Heart left ventricle (tissue), 13 donors: ENCODE data around the gene MRPL43.

Experiments used
- CTCF ChIP-seq, 12 donors: fragments of 200-600 bp; sonication (generic) in 4 of 12; IDR thresholded peaks; one replicate each; pipeline versions ENCODE4 v1.5.0 to v1.8.0; 2018 to 2022; ENCODE audit warnings: antibody characterized with exemption in 12 of 12, mild to moderate bottlenecking in 5 of 12
- POLR2A ChIP-seq, 2 donors: fragments of 450-650 bp; IDR thresholded peaks; one replicate each; pipeline ENCODE4 v1.6.1; 2017; ENCODE audit warnings: antibody characterized with exemption in 2 of 2, mild to moderate bottlenecking in 2 of 2, moderate library complexity in 2 of 2
- donor health status: ischemic (EF 13 %, LVEDD 7.1; RV severe dilation, severe dysfunction).
- donor health status: DM: no; HTN: yes; CAD: no.
- donor health status: DM: no; HTN: no; CAD: no.
- donor health status: ischemic (EF 25% LVEDD 6.9; RV normal size, moderate dysfunction).
- donor health status: ischemic (EF 25% LVEDD 5.7; RV mildly dilated, moderate dysfunction).
- donor health status: ischemic (EF 35%, LVEDD 5.7; RV mildly dilated, moderate dysfunction).
- donor health status: nonischemic (EF 11% LVEDD 7.7; RV severe dilation, severe dysfunction).
- donor health status: DM: yes; HTN: yes; CAD: no.
- donor health status: PGD.
- donor health status: ischemic (EF 29% LVEDD 5.4; RV normal size, mild dysfunction).
- donor health status: nonischemic (EF 23%, LVEDD 6.1; RV moderate dilation, normal function).

GRCh38 chr10:100986623-100986951, 710 bp downstream of the MRPL43 start:
- no peak for TF ChIP-seq CTCF (IDR thresholded peaks at IDR 0.05)
- TF ChIP-seq POLR2A (IDR thresholded peaks at IDR 0.05), result no peak
